Colonic mucosa (tissue), 4 donors: ENCODE data around the gene SPI1. TPM values are rescaled to one million over a fixed set of nuclear protein-coding genes. Genes with fewer than 3 reads are reported as not detected.

ENCODE experiments used
- DNase-seq: peaks from one replicate; pipeline ENCODE4 v3.0.0-alpha.2; 2020
- H3K27ac ChIP-seq: fragments of 200-600 bp; one replicate; pipeline ENCODE4 v1.8.0; 2021
- H3K27me3 ChIP-seq: fragments of 200-600 bp; one replicate; pipeline ENCODE4 v1.8.0; 2021
- H3K36me3 ChIP-seq: fragments of 200-600 bp; one replicate; pipeline ENCODE4 v1.8.0; 2021
- H3K4me1 ChIP-seq: fragments of 200-600 bp; one replicate; pipeline ENCODE4 v1.8.0; 2021; ENCODE audit warnings: mild to moderate bottlenecking
- H3K4me3 ChIP-seq: fragments of 200-600 bp; one replicate; pipeline ENCODE4 v1.8.0; 2021
- H3K9ac ChIP-seq, 2 donors: one replicate each; pipeline ENCODE4 v1.7.0; 2013; ENCODE audit warnings: control low read depth in 2 of 2, low read depth in 2 of 2, low read length in 2 of 2
- H3K9me3 ChIP-seq: fragments of 200-600 bp; one replicate; pipeline ENCODE4 v1.8.0; 2021
- CTCF ChIP-seq: fragments of 200-600 bp; IDR thresholded peaks from one replicate; pipeline ENCODE4 v1.8.0; 2022; ENCODE audit warnings: antibody characterized with exemption, mild to moderate bottlenecking
- intact Hi-C: fragments of 100-400 bp; cut with DNase I; formaldehyde crosslinking; loops from one replicate; pipeline ENCODE4 v1.14.1; 2022
- total RNA-seq, 2 donors: library from RNA; stranded (reverse); fragmentation: NEBNext Ultra II Directional in 1 of 2; extraction: Animal tissue kit (Norgen Biotek cat#: 25700) in 1 of 2; gene quantifications; one replicate each; pipeline ENCODE4 v1.2.1, GENCODE V29; 2021
- donor health status: healthy.
- donor health status: DM: no; HTN: no; CAD: no.
- donor health status: DM: no; HTN: no; CAD: no.

Gene SPI1
- total RNA-seq, 2 donors from 2014 or later: 4.7 to 11.9 TPM

- no peaks in the 10 kb centered on the region for H3K36me3 ChIP-seq
- no peaks in the 10 kb centered on the region for H3K9me3 ChIP-seq
- no peaks in the 10 kb centered on the region for H3K4me1 ChIP-seq
- H3K9ac ChIP-seq: no peak overlapping the region
- intact Hi-C loops: no loop called here
- DNase-seq: no peak
- TF ChIP-seq CTCF: no peak
- H3K4me3 ChIP-seq: no peak overlapping the region
- peak overlapping the region; percentile 42 for H3K27ac ChIP-seq
- H3K27me3 ChIP-seq: no peaks in the 10 kb centered on the region
Observed at GRCh38 chr11:47391077-47391583, 12.8 kb upstream of the SPI1 start.

DNA sequence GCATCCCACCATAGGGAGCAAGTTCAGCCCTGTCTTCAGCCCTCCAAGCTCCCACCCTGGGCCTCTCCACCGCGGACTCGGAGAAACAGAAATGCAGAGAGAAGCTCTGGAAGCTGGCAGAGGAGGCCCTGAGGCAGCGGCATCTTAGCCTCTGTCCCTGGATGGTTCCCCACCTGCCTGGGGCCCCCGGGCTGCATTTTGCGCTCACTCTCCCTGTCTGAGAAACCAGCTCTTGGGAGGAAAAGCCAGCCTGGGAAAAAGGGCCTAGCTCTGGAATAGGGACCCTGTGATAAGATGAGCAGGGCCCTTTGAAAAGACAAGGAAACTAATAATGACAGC lies 12.0 kb upstream of the SPI1 start:
- intact Hi-C loops: no loop called here
- no peaks in the 10 kb centered on the region for H3K27me3 ChIP-seq
- H3K9me3 ChIP-seq: no peaks in the 10 kb centered on the region
- DNase-seq: no peak
- H3K4me3 ChIP-seq: no peak overlapping the region
- no peaks in the 10 kb centered on the region for H3K36me3 ChIP-seq
- no peak overlapping the region for H3K9ac ChIP-seq
- H3K27ac ChIP-seq: peak overlapping the region; percentile 42
- H3K4me1 ChIP-seq: no peaks in the 10 kb centered on the region
- TF ChIP-seq CTCF: no peak

DNA sequence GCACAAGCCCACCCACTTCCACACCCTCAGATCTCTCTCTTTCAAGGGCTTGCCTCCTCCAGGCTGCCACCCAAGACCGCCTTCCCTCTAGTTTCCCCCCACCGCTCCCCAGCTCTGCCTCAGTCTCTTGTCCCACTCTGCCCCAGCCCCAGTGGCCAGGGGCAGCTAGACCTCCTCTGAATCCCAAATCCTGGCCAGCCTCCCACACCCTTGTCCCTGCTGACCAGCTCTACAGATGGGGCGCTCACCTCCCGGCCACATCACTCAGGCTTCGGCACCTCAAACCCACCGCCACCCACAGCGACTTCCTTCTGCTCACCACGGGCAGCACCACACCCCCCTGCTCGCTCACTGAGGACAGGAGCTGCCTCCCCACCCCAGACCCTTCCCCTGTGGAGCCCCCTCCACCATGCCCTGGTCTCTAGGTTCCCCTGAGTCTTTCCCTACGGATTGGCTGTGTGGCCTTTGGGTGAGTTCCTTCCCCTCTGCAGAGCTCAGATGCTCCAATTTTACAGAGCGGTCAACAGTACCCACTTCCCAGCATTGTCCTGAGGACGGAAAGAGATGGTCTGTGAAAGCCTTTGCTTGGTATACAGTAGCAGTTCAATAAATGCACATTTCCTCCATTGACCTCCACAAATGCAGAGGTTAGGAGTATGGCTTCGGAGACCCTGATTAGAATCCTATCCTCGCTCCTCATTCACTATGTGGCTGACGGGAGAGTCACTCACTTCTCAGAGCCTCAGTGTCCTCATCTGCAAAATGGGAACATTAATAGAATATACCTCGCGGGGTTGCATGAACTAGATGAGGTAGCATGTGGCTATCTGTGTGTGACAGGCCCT lies 11.5 kb upstream of the SPI1 start:
- no peak overlapping the region for H3K27ac ChIP-seq
- no peak overlapping the region for H3K4me3 ChIP-seq
- DNase-seq: no peak
- H3K36me3 ChIP-seq: no peaks in the 10 kb centered on the region
- H3K4me1 ChIP-seq: no peaks in the 10 kb centered on the region
- intact Hi-C loops: no loop called here
- no peak overlapping the region for H3K9ac ChIP-seq
- TF ChIP-seq CTCF: no peak
- no peaks in the 10 kb centered on the region for H3K27me3 ChIP-seq
- no peaks in the 10 kb centered on the region for H3K9me3 ChIP-seq

DNA sequence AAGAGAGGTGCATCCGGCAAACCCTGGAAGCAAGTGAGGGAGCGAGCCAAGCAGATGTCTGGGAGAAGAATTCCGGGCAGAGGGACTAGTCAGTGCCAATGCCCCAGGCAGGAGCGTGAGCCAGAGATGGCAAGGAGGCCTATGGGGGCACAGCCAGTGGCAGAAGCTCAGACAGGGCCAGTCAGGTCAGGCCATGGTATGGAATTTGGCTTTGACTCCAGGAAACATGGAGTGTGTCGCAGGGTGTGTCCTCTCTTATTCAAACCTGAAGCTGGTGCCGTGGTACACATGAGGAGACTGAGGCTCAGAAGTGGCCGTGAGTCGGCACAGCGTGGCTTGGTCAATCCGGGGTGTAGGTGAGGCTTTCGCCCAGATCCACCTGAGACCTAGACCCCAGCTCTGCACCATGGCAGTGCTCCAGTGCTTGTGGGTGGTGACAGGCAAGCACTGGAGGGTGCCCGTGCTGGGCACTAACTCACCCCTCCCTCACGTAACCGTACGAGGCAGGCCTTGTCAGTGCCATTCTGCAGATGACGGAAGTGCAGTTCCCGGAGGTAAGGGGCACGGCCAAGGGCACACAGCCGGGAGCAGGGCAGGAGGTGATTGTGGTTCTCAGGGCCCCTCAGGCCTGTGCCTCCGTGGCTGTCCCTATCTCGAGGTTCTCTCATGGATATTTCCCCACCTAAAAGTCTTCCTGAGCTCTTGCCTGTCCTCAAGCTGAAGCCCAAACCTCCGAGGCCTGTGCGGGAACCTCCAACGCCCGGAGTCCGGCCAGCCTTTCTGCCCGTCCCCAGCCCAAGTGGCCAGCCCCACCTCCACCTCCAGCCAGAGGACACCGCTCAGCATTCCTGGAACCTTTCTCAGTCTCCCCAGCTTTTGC lies 10.6 kb upstream of the SPI1 start:
- no peaks in the 10 kb centered on the region for H3K27me3 ChIP-seq
- DNase-seq: no peak
- H3K27ac ChIP-seq: peak overlapping the region; percentile 11
- H3K36me3 ChIP-seq: no peaks in the 10 kb centered on the region
- no peak for TF ChIP-seq CTCF
- intact Hi-C loops: no loop called here
- H3K9me3 ChIP-seq: no peaks in the 10 kb centered on the region
- no peak overlapping the region for H3K4me3 ChIP-seq
- no peak overlapping the region for H3K9ac ChIP-seq
- no peaks in the 10 kb centered on the region for H3K4me1 ChIP-seq

DNA sequence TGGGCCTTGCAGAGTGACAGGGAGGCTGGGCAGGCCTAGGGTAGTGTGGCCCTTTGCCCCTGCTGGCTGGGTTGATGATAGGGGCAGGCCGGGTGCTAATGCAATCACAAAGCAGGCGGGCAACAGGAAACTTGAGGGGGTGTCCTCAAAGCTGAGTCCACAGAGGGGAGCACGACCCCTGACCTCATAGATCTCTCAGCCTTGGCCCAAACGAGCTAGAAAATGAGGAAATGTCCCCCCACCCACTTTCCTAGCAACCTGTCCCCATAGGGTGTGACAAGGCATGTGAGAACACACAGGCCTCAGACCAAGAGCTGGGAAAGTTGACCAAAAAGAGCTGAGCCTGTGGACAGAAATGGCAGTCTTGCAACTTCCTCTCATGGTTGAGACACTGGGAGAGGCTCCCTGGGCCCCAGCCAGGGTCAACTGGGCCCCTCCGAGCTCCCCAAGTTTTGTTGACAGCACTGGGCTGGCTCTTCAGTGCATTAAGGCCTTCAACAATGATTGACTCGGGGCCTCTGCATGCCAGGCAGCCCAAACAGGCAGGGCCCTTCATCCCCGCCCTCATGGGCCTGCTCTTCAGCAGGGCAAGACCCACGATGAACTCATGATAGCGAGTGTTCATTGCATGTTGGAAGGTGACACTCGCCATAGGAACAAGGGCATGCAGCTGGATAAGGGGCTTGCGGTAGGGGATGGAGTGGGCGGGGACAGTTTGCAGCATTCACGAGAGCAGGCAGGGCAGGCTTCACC lies 9.8 kb upstream of the SPI1 start:
- intact Hi-C loops: no loop called here
- TF ChIP-seq CTCF: no peak
- H3K27me3 ChIP-seq: no peaks in the 10 kb centered on the region
- H3K9me3 ChIP-seq: no peaks in the 10 kb centered on the region
- H3K9ac ChIP-seq: no peak overlapping the region
- H3K36me3 ChIP-seq: no peaks in the 10 kb centered on the region
- no peak overlapping the region for H3K4me3 ChIP-seq
- H3K27ac ChIP-seq: peak overlapping the region; percentile 11
- no peaks in the 10 kb centered on the region for H3K4me1 ChIP-seq
- no peak for DNase-seq
